ENCODE data around the gene MORC4. TPM values are rescaled to one million over a fixed set of nuclear protein-coding genes. Genes with fewer than 3 reads are reported as not detected.

The MORC4 gene
- total and polyA plus RNA-seq, 2 of the 4 experiments (the other 2 are of a cell fraction): 17.5 to 34.2 TPM

GRCh38 chrX:106931831-106932491 is 68.1 kb downstream of the MORC4 start:
- peak; percentile 27; the same call in 1 of the 2 replicates for ATAC-seq (ENCODE audit: low read depth)
- Histone ChIP-seq H3K4me1 (ENCODE audit: control insufficient read depth, insufficient read depth, low read length) (peaks cover 10% of the 10 kb centered on the region), H2BK20ac (ENCODE audit: low read depth, low read length) (no peak overlapping the region; the same call in 1 of the 2 replicates), H2BK5ac (ENCODE audit: low read depth, low read length, poor library complexity, severe bottlenecking) (no peak overlapping the region), H4K20me1 (ENCODE audit: insufficient read depth, low read length) (no peaks in the 10 kb centered on the region), H3K14ac (replicated peaks; ENCODE audit: low read depth, low read length) (no peak overlapping the region; the same call in 1 of the 2 replicates), H2AK5ac (ENCODE audit: low read depth, low read length) (peak overlapping the region; percentile 37; the same call in 1 of the 2 replicates), H3K9ac (ENCODE audit: low read depth, low read length) (no peak overlapping the region), H3K23ac (ENCODE audit: low read depth, low read length) (no peak overlapping the region), H2BK15ac (ENCODE audit: low read depth, low read length) (0 out of 3 replicates have a peak overlapping the region, but pooled peaks have one; percentile 38), H3K4me3 (ENCODE audit: insufficient read depth, low read depth, low read length) (no peak overlapping the region), H4K5ac (ENCODE audit: low read depth, low read length) (no peak overlapping the region), H2AK9ac (replicated peaks; ENCODE audit: low read depth, low read length, poor library complexity) (no peak overlapping the region), H3K79me1 (ENCODE audit: low read depth in 1 of 2, low read length in 2 of 2) (no peaks in the 10 kb centered on the region), H3K56ac (ENCODE audit: extremely low read depth, insufficient read depth, low read length) (no peak overlapping the region), H4K8ac (ENCODE audit: low read depth in 2 of 2, low read length in 2 of 2) (peak overlapping the region in 1 of 2 experiments; percentile 34; a peak in 1 of 4 replicates), H4K91ac (ENCODE audit: insufficient read depth, low read depth, low read length) (peak overlapping the region; percentile 19; the same call in 1 of the 2 replicates), H2BK120ac (ENCODE audit: low read depth, low read length) (peak overlapping the region; percentile 16; the same call in 1 of the 2 replicates), H3K36me3 (ENCODE audit: control insufficient read depth, insufficient read depth, low read length) (no peaks in the 10 kb centered on the region), H3K9me3 (ENCODE audit: control insufficient read depth, insufficient read depth, low read length) (no peaks in the 10 kb centered on the region), H3K4ac (ENCODE audit: low read depth, low read length) (0 out of 2 replicates have a peak overlapping the region, but pooled peaks have one; percentile 29), H2AFZ (replicated peaks; ENCODE audit: low read length, poor library complexity) (no peak overlapping the region), H3K4me2 (ENCODE audit: low read depth, low read length) (no peak overlapping the region), H3K27ac (ENCODE audit: insufficient read depth, low read length) (peak overlapping the region; percentile 44; the same call in 1 of the 2 replicates), H3K18ac (ENCODE audit: low read depth, low read length) (no peak overlapping the region), H3K27me3 (ENCODE audit: control insufficient read depth, insufficient read depth, low read length) (peaks cover 2% of the 10 kb centered on the region; the same call in 1 of the 2 replicates), H3K9me1 (ENCODE audit: insufficient read depth, low read length) (peaks cover 7% of the 10 kb centered on the region; the same call in 1 of the 2 replicates)
- dilution Hi-C loops (cut with HindIII; ENCODE audit: low sequenced_read_pairs, unreplicated experiment) (no loop called here), intact Hi-C loops (cut with micrococcal nuclease) (loop anchor here (2.0 kb wide), 1 partner anchor 37 kb away; no protein-coding TSS in a partner anchor), in situ Hi-C loops (cut with MboI; ENCODE audit: low sequenced_read_pairs) (no loop called here)
- no TSS peak for BruUV-seq (replicated peaks)
- DNase-seq: peak; percentile 33
- ChIA-PET POLR2A (ENCODE audit: unreplicated experiment) (no interaction called here), CTCF (interaction anchor here (1.1 to 1.2 kb wide), 2 partner anchors 31 to 33 kb away, joined by 3 read pairs; no protein-coding TSS in a partner anchor)
- WGBS, 2 experiments (ENCODE audit: extremely low coverage in 2 of 2, insufficient read length in 1 of 2): no CpG with 5 or more reads among the region's 3 CpGs
- TF ChIP-seq NFE2L2 (IDR thresholded peaks at IDR 0.05; ENCODE audit: low read depth, low read length) (no peak), MAFK (IDR thresholded peaks at IDR 0.05; ENCODE audit: low read depth, low read length) (0 out of 2 replicates have a peak, but pooled peaks have one; percentile 1), CHD1 (IDR thresholded peaks at IDR 0.05; ENCODE audit: low read depth, low read length) (no peak), MAZ (IDR thresholded peaks at IDR 0.05; ENCODE audit: borderline replicate concordance, low read depth, low read length) (no peak), ELK1 (IDR thresholded peaks at IDR 0.05; ENCODE audit: borderline replicate concordance, low read depth, low read length) (no peak)
